Skeletal muscle cell (primary cell): ENCODE data around the gene TRIL.
A peak's percentile ranks its signal among the peaks of the same experiment; 100 is the strongest.

Experiments used
- DNase-seq: peaks from one replicate; pipeline ENCODE4 v3.0.0-alpha.2; 2010; ENCODE audit warnings: low read depth
- H3K4me3 ChIP-seq: 2 replicates; pipeline ENCODE4 v1.5.1; 2011; ENCODE audit warnings: low read depth, mild to moderate bottlenecking, control low read depth, low read length, moderate library complexity

The TRIL gene

GRCh38 chr7:28958235-28958979 lies at the start of gene TRIL:
Gene TRIL (minus strand): TSS chr7:28958330. CDS start chr7:28958046, 284 bp downstream.
- peak within 1 kb of the TSS; percentile 55 for H3K4me3 ChIP-seq
- DNase-seq = peak; percentile 43

GRCh38 chr7:29007127-29007526 lies 49.0 kb upstream of the TRIL start:
- DNase-seq = no peak
- H3K4me3 ChIP-seq = no peak overlapping the region

GRCh38 chr7:29005829-29006228 lies 47.7 kb upstream of the TRIL start:
- no peak overlapping the region for H3K4me3 ChIP-seq
- DNase-seq = peak; percentile 82

GRCh38 chr7:29005406-29005805 lies 47.3 kb upstream of the TRIL start:
- no peak for DNase-seq
- no peak overlapping the region for H3K4me3 ChIP-seq

- DNase-seq = no peak
- no peak overlapping the region for H3K4me3 ChIP-seq
Observed at GRCh38 chr7:29003703-29004102, 45.6 kb upstream of the TRIL start.

GRCh38 chr7:29000717-29001076 lies 42.6 kb upstream of the TRIL start:
- H3K4me3 ChIP-seq = no peak overlapping the region
- DNase-seq = no peak

GRCh38 chr7:28999895-29000716 lies 42.0 kb upstream of the TRIL start:
- no peak for DNase-seq
- H3K4me3 ChIP-seq = no peak overlapping the region

GRCh38 chr7:28999427-28999826 lies 41.3 kb upstream of the TRIL start:
- DNase-seq = no peak
- no peak overlapping the region for H3K4me3 ChIP-seq

GRCh38 chr7:28998105-28998504 lies 40.0 kb upstream of the TRIL start:
- DNase-seq = no peak
- no peak overlapping the region for H3K4me3 ChIP-seq

GRCh38 chr7:28996836-28997235 lies 38.7 kb upstream of the TRIL start:
- no peak for DNase-seq

GRCh38 chr7:28993371-28993770 lies 35.2 kb upstream of the TRIL start:
- no peak for DNase-seq
- H3K4me3 ChIP-seq = no peak overlapping the region

More at GRCh38 chr7:28996836-28997235, 38.7 kb upstream of the TRIL start:
- H3K4me3 ChIP-seq = no peak overlapping the region

- no peak for DNase-seq
- H3K4me3 ChIP-seq = no peak overlapping the region
Observed at GRCh38 chr7:28992798-28993197, 34.7 kb upstream of the TRIL start.

- no peak overlapping the region for H3K4me3 ChIP-seq
- DNase-seq = peak; percentile 60
Observed at GRCh38 chr7:28990200-28990960, 32.2 kb upstream of the TRIL start.

GRCh38 chr7:28989211-28989980 lies 31.3 kb upstream of the TRIL start:
- DNase-seq = no peak
- H3K4me3 ChIP-seq = no peak overlapping the region

GRCh38 chr7:28988810-28989209 lies 30.7 kb upstream of the TRIL start:
- H3K4me3 ChIP-seq = no peak overlapping the region
- peak; percentile 94 for DNase-seq

- no peak overlapping the region for H3K4me3 ChIP-seq
- peak; percentile 36 for DNase-seq
Observed at GRCh38 chr7:28988091-28988490, 30.0 kb upstream of the TRIL start.

- H3K4me3 ChIP-seq = no peak overlapping the region
- peak; percentile 92 for DNase-seq
Observed at GRCh38 chr7:28986765-28987110, 28.6 kb upstream of the TRIL start.

- no peak for DNase-seq
- H3K4me3 ChIP-seq = no peak overlapping the region
Observed at GRCh38 chr7:28986028-28986764, 28.1 kb upstream of the TRIL start.

- DNase-seq = peak; percentile 79
- no peak overlapping the region for H3K4me3 ChIP-seq
Observed at GRCh38 chr7:28984631-28985030, 26.5 kb upstream of the TRIL start.
